Measurements from ENCODE around the gene RPL15.
A peak's percentile ranks its signal among the peaks of the same experiment; 100 is the strongest.

Gene RPL15

GRCh38 chr3:23954144-23954543 is 37.2 kb downstream of the RPL15 start:
- no peak for TF ChIP-seq CTCF (conservative IDR thresholded peaks at IDR 0.05)

GRCh38 chr3:23956701-23957100 is 39.8 kb downstream of the RPL15 start:
- TF ChIP-seq CTCF (conservative IDR thresholded peaks at IDR 0.05): no peak
- H3K27ac ChIP-seq: no peak overlapping the region

More at GRCh38 chr3:23954144-23954543, 37.2 kb downstream of the RPL15 start:
- H3K27ac ChIP-seq: no peak overlapping the region

GRCh38 chr3:23959135-23959900 is 42.4 kb downstream of the RPL15 start:
- no peak for TF ChIP-seq CTCF (conservative IDR thresholded peaks at IDR 0.05)
- no peak overlapping the region for H3K27ac ChIP-seq

- TF ChIP-seq CTCF (conservative IDR thresholded peaks at IDR 0.05): no peak
- peak overlapping the region; percentile 26 for H3K27ac ChIP-seq
Measured at GRCh38 chr3:23960649-23961048, 43.7 kb downstream of the RPL15 start.

- no peak for TF ChIP-seq CTCF (conservative IDR thresholded peaks at IDR 0.05)
- H3K27ac ChIP-seq: peak overlapping the region; percentile 26
Measured at GRCh38 chr3:23961066-23961465, 44.1 kb downstream of the RPL15 start.

GRCh38 chr3:23961913-23962312 is 45.0 kb downstream of the RPL15 start:
- H3K27ac ChIP-seq: no peak overlapping the region
- no peak for TF ChIP-seq CTCF (conservative IDR thresholded peaks at IDR 0.05)

- H3K27ac ChIP-seq: no peak overlapping the region
- TF ChIP-seq CTCF (conservative IDR thresholded peaks at IDR 0.05): 0 out of 2 replicates have a peak, but pooled peaks have one; percentile 10
Measured at GRCh38 chr3:23964537-23965235, 47.8 kb downstream of the RPL15 start.
